GM12878 (cell line): ENCODE data around the gene LRRC74B. TPM values are rescaled to one million over a fixed set of nuclear protein-coding genes. Genes with fewer than 3 reads are reported as not detected.
"Not testable (repeated sequence)": the region's sequence is repeated elsewhere in the genome, so short reads cannot be mapped to it uniquely, and the experiment has no call there.

Experiments
- ATAC-seq: fragments of 200-7000 bp; cut with Tn5 transposase; 3 replicates; pipeline ENCODE4 v1.9.1; 2020; ENCODE audit warnings: mild to moderate bottlenecking, moderate library complexity
- BruUV-seq: library from RNA; stranded (reverse); fragments of 400-500 nt; replicated peaks from 2 replicates; lab custom pipeline; 2021; lab: Mats Ljungman, UMichigan
- CTCF ChIA-PET: fragments of 300-600 bp; sonication (Branson Sonifier 250); formaldehyde crosslinking; extraction: SDS; loops from one replicate; lab custom pipeline; 2021; ENCODE audit warnings: inconsistent platforms; lab: Yijun Ruan, JAX
- POLR2A ChIA-PET: fragments of 350-600 bp; formaldehyde crosslinking; extraction: SDS; loops from one replicate; lab custom pipeline; 2021; ENCODE audit warnings: inconsistent platforms; lab: Charles Lee
- RAD21 ChIA-PET: fragments of 300-600 bp; sonication (Branson Sonifier 250); formaldehyde crosslinking; loops from one replicate; lab custom pipeline; 2023; ENCODE audit warnings: antibody characterized with exemption; ENCODE audit not compliant: unreplicated experiment; lab: Charles Lee
- SMC1A ChIA-PET: fragments of 300-600 bp; sonication (Branson Sonifier 250); formaldehyde crosslinking; loops from one replicate; lab custom pipeline; 2023; ENCODE audit not compliant: unreplicated experiment, uncharacterized antibody; lab: Charles Lee
- DNase-seq: peaks from one replicate; pipeline ENCODE4 v3.0.0-alpha.2; 2011; ENCODE audit warnings: low read depth, low spot score
- FAIRE-seq: peaks from 3 replicates; lab custom pipeline; 2011; peaks lifted over from hg19 to GRCh38; lab: Jason Lieb, UNC
- H2AFZ ChIP-seq: 2 replicates; pipeline ENCODE4 v1.6.0; 2011; ENCODE audit warnings: low read depth, low read length, control low read depth; ENCODE audit not compliant: control insufficient read depth
- H3K27ac ChIP-seq: 2 replicates; pipeline ENCODE4 v1.5.1; 2011; ENCODE audit warnings: control low read depth; ENCODE audit not compliant: control insufficient read depth, insufficient read depth
- H3K27me3 ChIP-seq, 2 experiments: replicated peaks in 1 of 2; 2 replicates each; pipeline versions ENCODE4 v1.6.0 to v1.6.1; 2011; ENCODE audit warnings: low read length in 1 of 2; ENCODE audit not compliant: control insufficient read depth in 2 of 2, insufficient read depth in 2 of 2
- H3K36me3 ChIP-seq, 2 experiments: 2 replicates each; pipeline ENCODE4 v1.5.1; 2011; ENCODE audit warnings: low read length in 1 of 2; ENCODE audit not compliant: control insufficient read depth in 2 of 2, insufficient read depth in 2 of 2
- H3K4me1 ChIP-seq: 2 replicates; pipeline ENCODE4 v1.6.1; 2011; ENCODE audit warnings: mild to moderate bottlenecking, low read length, moderate library complexity, mixed read lengths; ENCODE audit not compliant: control insufficient read depth, insufficient read depth
- H3K4me2 ChIP-seq: 2 replicates; pipeline ENCODE4 v1.6.0; 2011; ENCODE audit warnings: control low read depth; ENCODE audit not compliant: control insufficient read depth, insufficient read depth
- H3K4me3 ChIP-seq: fragments of 200-600 bp; sonication (generic); 2 replicates; pipeline ENCODE4 v1.5.1; 2016
- H3K79me2 ChIP-seq: 2 replicates; pipeline ENCODE4 v1.6.0; 2011; ENCODE audit warnings: low read length; ENCODE audit not compliant: control insufficient read depth, insufficient read depth
- H3K9ac ChIP-seq: 2 replicates; pipeline ENCODE4 v1.8.0; 2011; ENCODE audit warnings: low read length, control low read depth, mixed read lengths; ENCODE audit not compliant: control insufficient read depth, insufficient read depth
- H3K9me3 ChIP-seq: replicated peaks from 3 replicates; pipeline ENCODE4 v1.5.1; 2011; ENCODE audit warnings: mild to moderate bottlenecking, low read length; ENCODE audit not compliant: control insufficient read depth, insufficient read depth
- H4K20me1 ChIP-seq: 2 replicates; pipeline ENCODE4 v1.6.0; 2011; ENCODE audit not compliant: control insufficient read depth, insufficient read depth
- BCL11A ChIP-seq: IDR thresholded peaks from 2 replicates; pipeline ENCODE4 v1.6.1; 2011; ENCODE audit warnings: low read depth, low read length
- BCL3 ChIP-seq: IDR thresholded peaks from 2 replicates; pipeline ENCODE4 v1.6.1; 2011; ENCODE audit warnings: borderline replicate concordance, low read depth, mild to moderate bottlenecking, moderate library complexity, low read length; ENCODE audit not compliant: insufficient read depth, poor library complexity, severe bottlenecking
- DPF2 ChIP-seq: fragments of 450-650 bp; IDR thresholded peaks from 2 replicates; pipeline ENCODE4 v1.6.1; 2017; ENCODE audit warnings: mild to moderate bottlenecking
- MEF2A ChIP-seq: IDR thresholded peaks from 2 replicates; pipeline ENCODE4 v1.6.1; 2011; ENCODE audit warnings: low read depth, mild to moderate bottlenecking, low read length, moderate library complexity; ENCODE audit not compliant: insufficient read depth
- MTA2 ChIP-seq: fragments of 450-650 bp; IDR thresholded peaks from 2 replicates; pipeline ENCODE4 v1.6.1; 2016; ENCODE audit warnings: low read depth, mild to moderate bottlenecking, moderate library complexity
- NR2C1 ChIP-seq: fragments of 450-650 bp; IDR thresholded peaks from 2 replicates; pipeline ENCODE4 v1.6.1; 2017; ENCODE audit warnings: antibody characterized with exemption, mild to moderate bottlenecking, moderate library complexity
- NR2F1 ChIP-seq: fragments of 450-650 bp; conservative IDR thresholded peaks from 2 replicates; pipeline ENCODE4 v1.6.1; 2017; ENCODE audit warnings: mild to moderate bottlenecking
- PKNOX1 ChIP-seq: fragments of 450-650 bp; IDR thresholded peaks from 2 replicates; pipeline ENCODE4 v1.6.1; 2016; ENCODE audit warnings: mild to moderate bottlenecking
- POLR2AphosphoS2 ChIP-seq: IDR thresholded peaks from 2 replicates; pipeline ENCODE4 v1.6.1; 2011; ENCODE audit warnings: low read depth, mild to moderate bottlenecking, low read length, improper control_type of control experiment, moderate library complexity
- RCOR1 ChIP-seq: conservative IDR thresholded peaks from 2 replicates; pipeline ENCODE4 v1.6.1; 2012; ENCODE audit warnings: low read depth, low read length, improper control_type of control experiment
- ZNF622 ChIP-seq: fragments of 450-650 bp; IDR thresholded peaks from 2 replicates; pipeline ENCODE4 v1.6.1; 2017; ENCODE audit warnings: mild to moderate bottlenecking, inconsistent platforms
- whole genome bisulfite sequencing: methylation state at CpG from one replicate; pipeline ENCODE4 v1.1.6; 2016; ENCODE audit warnings: low lambda C conversion rate; ENCODE audit not compliant: insufficient replicate concordance, insufficient coverage; ENCODE audit errors: missing lambda C conversion rate; 5-methylcytosine and 5-hydroxymethylcytosine counted together
- in situ Hi-C: fragments of 300-500 bp; cut with MboI; formaldehyde crosslinking; loops from 9 replicates; pipeline ENCODE4 v1.14.3; 2018; ENCODE audit warnings: mixed read lengths
- intact Hi-C: fragments of 100-400 bp; cut with micrococcal nuclease; formaldehyde crosslinking; loops from one replicate; pipeline ENCODE4 v1.14.2; 2022; ENCODE audit not compliant: unreplicated experiment
- polyA plus RNA-seq, 11 experiments: library from polyadenylated mRNA; depleted of rRNA in 4 of 11; unstranded in 6 of 11; stranded (reverse) in 5 of 11; fragments of >200 nt; fragmentation: Nextera tagmentation in 4 of 11; fragmentation: Illumina TruSeq in 1 of 11; extraction: Ambion mirVana in 4 of 11; extraction: Trizol in 1 of 11; gene quantifications; 1 replicate in 1 of 11; 2 replicates in 10 of 11; pipeline versions ENCODE4 v1.2.1 to v1.2.3, GENCODE V29; 2011 to 2016; ENCODE audit warnings: inconsistent platforms in 2 of 11, missing spikeins in 2 of 11, low read depth in 1 of 11
- total RNA-seq, 4 experiments: library from RNA; depleted of rRNA in 3 of 4; stranded (reverse); fragments of >200 nt in 3 of 4; fragmentation: Illumina TruSeq in 1 of 4; extraction: Trizol in 1 of 4; gene quantifications; 2 replicates each; pipeline versions ENCODE4 v1.2.1 to v1.2.3, GENCODE V29; 2013 to 2021
- TF ChIP-seq, protein P1 (sequence below): fragments of 450-650 bp; IDR thresholded peaks from 2 replicates; pipeline ENCODE4 v1.6.1; 2016; ENCODE audit warnings: mild to moderate bottlenecking, moderate library complexity, borderline replicate concordance

LRRC74B gene
- total and polyA plus RNA-seq, 10 of the 15 experiments (the other 5 are each of a cell fraction or from before 2014, with no cell fraction given) = not detected

- H3K27ac ChIP-seq, H4K20me1 ChIP-seq, DNase-seq, BruUV-seq, intact Hi-C loops, H2AFZ ChIP-seq, H3K4me1 ChIP-seq, SMC1A ChIA-PET, ATAC-seq, H3K79me2 ChIP-seq, POLR2A ChIA-PET, H3K4me3 ChIP-seq, FAIRE-seq, in situ Hi-C loops, CTCF ChIA-PET, H3K4me2 ChIP-seq, H3K36me3 ChIP-seq, H3K9ac ChIP-seq, H3K27me3 ChIP-seq, RAD21 ChIA-PET, H3K9me3 ChIP-seq: not testable (repeated sequence)
- 54% methylated on average over 8 of the region's 8 CpGs for WGBS
These were observed 26.1 kb downstream of the LRRC74B start for GRCh38 chr22:21071796-21072195.

DNA sequence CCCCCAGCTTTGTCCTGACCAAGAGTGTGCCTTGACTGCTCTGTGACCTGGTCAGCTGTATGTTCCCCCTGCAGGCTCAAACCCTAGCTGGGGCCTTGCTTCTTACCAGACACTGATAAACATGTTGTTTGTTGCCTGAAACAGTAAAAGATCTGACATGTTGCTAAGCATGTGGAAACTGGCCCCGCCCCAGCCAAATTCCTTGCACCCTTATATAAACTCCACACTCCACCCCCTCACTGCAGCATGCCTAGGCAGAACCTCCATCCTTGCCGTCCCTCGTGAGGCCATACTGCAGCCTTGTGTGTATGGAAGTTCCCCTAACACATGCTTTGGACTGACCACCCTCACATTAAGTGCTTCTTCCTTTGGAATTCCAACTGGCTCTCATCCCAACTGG is 27.3 kb downstream of the LRRC74B start:
- 35% methylated on average over 3 of the region's 3 CpGs for WGBS
- FAIRE-seq = no peak
- ATAC-seq = no peak
- no peaks in the 10 kb centered on the region for H4K20me1 ChIP-seq
- no peaks in the 10 kb centered on the region for H3K79me2 ChIP-seq
- no peaks in the 10 kb centered on the region for H3K9me3 ChIP-seq
- no peak overlapping the region for H3K9ac ChIP-seq
- no peaks in the 10 kb centered on the region; a peak in 1 of 4 replicates for H3K27me3 ChIP-seq
- BruUV-seq = no TSS peak
- no peaks in the 10 kb centered on the region for H3K4me1 ChIP-seq
- no peak overlapping the region for H3K4me3 ChIP-seq
- no peaks in the 10 kb centered on the region for H3K36me3 ChIP-seq
- H2AFZ ChIP-seq = no peak overlapping the region
- SMC1A ChIA-PET = no interaction called here
- no peak overlapping the region for H3K27ac ChIP-seq
- POLR2A ChIA-PET = no interaction called here
- CTCF ChIA-PET = no interaction called here
- intact Hi-C loops (no loop called here), in situ Hi-C loops (no loop called here)
- RAD21 ChIA-PET = no interaction called here
- no peak overlapping the region for H3K4me2 ChIP-seq
- no peak for DNase-seq
- TF ChIP-seq PKNOX1 (no peak), RCOR1 (no peak), DPF2 (no peak), BCL11A (no peak), BCL3 (no peak), MTA2 (no peak), POLR2AphosphoS2 (no peak), NR2C1 (no peak), MEF2A (no peak), NR2F1 (no peak), ZNF622 (no peak)
- TF ChIP-seq, protein P1, sequence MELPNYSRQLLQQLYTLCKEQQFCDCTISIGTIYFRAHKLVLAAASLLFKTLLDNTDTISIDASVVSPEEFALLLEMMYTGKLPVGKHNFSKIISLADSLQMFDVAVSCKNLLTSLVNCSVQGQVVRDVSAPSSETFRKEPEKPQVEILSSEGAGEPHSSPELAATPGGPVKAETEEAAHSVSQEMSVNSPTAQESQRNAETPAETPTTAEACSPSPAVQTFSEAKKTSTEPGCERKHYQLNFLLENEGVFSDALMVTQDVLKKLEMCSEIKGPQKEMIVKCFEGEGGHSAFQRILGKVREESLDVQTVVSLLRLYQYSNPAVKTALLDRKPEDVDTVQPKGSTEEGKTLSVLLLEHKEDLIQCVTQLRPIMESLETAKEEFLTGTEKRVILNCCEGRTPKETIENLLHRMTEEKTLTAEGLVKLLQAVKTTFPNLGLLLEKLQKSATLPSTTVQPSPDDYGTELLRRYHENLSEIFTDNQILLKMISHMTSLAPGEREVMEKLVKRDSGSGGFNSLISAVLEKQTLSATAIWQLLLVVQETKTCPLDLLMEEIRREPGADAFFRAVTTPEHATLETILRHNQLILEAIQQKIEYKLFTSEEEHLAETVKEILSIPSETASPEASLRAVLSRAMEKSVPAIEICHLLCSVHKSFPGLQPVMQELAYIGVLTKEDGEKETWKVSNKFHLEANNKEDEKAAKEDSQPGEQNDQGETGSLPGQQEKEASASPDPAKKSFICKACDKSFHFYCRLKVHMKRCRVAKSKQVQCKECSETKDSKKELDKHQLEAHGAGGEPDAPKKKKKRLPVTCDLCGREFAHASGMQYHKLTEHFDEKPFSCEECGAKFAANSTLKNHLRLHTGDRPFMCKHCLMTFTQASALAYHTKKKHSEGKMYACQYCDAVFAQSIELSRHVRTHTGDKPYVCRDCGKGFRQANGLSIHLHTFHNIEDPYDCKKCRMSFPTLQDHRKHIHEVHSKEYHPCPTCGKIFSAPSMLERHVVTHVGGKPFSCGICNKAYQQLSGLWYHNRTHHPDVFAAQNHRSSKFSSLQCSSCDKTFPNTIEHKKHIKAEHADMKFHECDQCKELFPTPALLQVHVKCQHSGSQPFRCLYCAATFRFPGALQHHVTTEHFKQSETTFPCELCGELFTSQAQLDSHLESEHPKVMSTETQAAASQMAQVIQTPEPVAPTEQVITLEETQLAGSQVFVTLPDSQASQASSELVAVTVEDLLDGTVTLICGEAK = no peak
